Neural progenitor cell (in vitro differentiated cells): ENCODE results near the gene SV2B.

Experiments
- CTCF ChIP-seq: fragments of 200-600 bp; sonication (generic); IDR thresholded peaks from 2 replicates; pipeline ENCODE4 v1.5.1; 2017; ENCODE audit warnings: antibody characterized with exemption, mild to moderate bottlenecking
- EZH2 ChIP-seq: fragments of 200-600 bp; sonication (generic); IDR thresholded peaks from 2 replicates; pipeline ENCODE4 v1.6.1; 2017; ENCODE audit warnings: antibody characterized with exemption, mild to moderate bottlenecking, moderate library complexity
- EZH2phosphoT487 ChIP-seq: fragments of 200-600 bp; sonication (generic); IDR thresholded peaks from 2 replicates; pipeline ENCODE4 v1.6.1; 2017; ENCODE audit warnings: antibody characterized with exemption

GRCh38 chr15:91304210-91304609 lies 204.2 kb downstream of the SV2B start:
- TF ChIP-seq CTCF (no peak), EZH2phosphoT487 (no peak), EZH2 (no peak)
